CD4-positive, alpha-beta T cell (primary cell): Measurements from ENCODE around the gene ANXA3. TPM values are rescaled to one million over a fixed set of nuclear protein-coding genes. Genes with fewer than 3 reads are reported as not detected.

Experiments used
- ATAC-seq: fragments of 200-7000 bp; cut with Tn5 transposase; one replicate; pipeline ENCODE4 v1.10.0; 2022; ENCODE audit warnings: mild to moderate bottlenecking; ENCODE audit not compliant: poor library complexity
- CTCF ChIA-PET: fragments of 350-600 bp; sonication (Branson Sonifier 250); formaldehyde crosslinking; loops from one replicate; lab custom pipeline; 2021; ENCODE audit warnings: antibody characterized with exemption, inconsistent platforms; lab: Charles Lee
- POLR2A ChIA-PET: fragments of 350-600 bp; sonication (Branson Sonifier 250); formaldehyde crosslinking; loops from one replicate; lab custom pipeline; 2021; ENCODE audit warnings: antibody characterized with exemption, inconsistent platforms; lab: Charles Lee
- DNase-seq, 14 experiments: peaks; one replicate each; pipeline ENCODE4 v3.0.0-alpha.2; 2013 to 2020; ENCODE audit warnings: mixed read lengths in 2 of 14
- H3K27ac ChIP-seq, 2 donors: one replicate each; pipeline versions ENCODE4 v1.5.1 to v1.7.0; 2013; ENCODE audit warnings: low read length in 2 of 2, low read depth in 1 of 2, mild to moderate bottlenecking in 1 of 2
- H3K27me3 ChIP-seq, 2 experiments: 1 replicate in 1 of 2; 2 replicates in 1 of 2; pipeline versions ENCODE4 v1.6.1 to v1.7.0; 2013; ENCODE audit warnings: low read length in 2 of 2, control low read depth in 1 of 2, mild to moderate bottlenecking in 1 of 2, moderate library complexity in 1 of 2; ENCODE audit not compliant: insufficient read depth in 2 of 2, control insufficient read depth in 1 of 2
- H3K36me3 ChIP-seq: one replicate; pipeline ENCODE4 v1.6.1; 2013; ENCODE audit warnings: low read length, control low read depth; ENCODE audit not compliant: insufficient read depth
- H3K4me1 ChIP-seq: one replicate; pipeline ENCODE4 v1.6.1; 2013; ENCODE audit warnings: low read length, control low read depth; ENCODE audit not compliant: insufficient read depth
- H3K4me3 ChIP-seq: one replicate; pipeline ENCODE4 v1.5.1; 2013; ENCODE audit warnings: mild to moderate bottlenecking, low read length, moderate library complexity
- H3K9me3 ChIP-seq, 2 experiments: 1 replicate in 1 of 2; 2 replicates in 1 of 2; pipeline versions ENCODE4 v1.6.1 to v1.7.0; 2013; ENCODE audit warnings: low read length in 2 of 2, mild to moderate bottlenecking in 2 of 2, control low read depth in 1 of 2, moderate library complexity in 1 of 2; ENCODE audit not compliant: control insufficient read depth in 1 of 2, insufficient read depth in 1 of 2
- H3K27ac Mint-ChIP-seq: one replicate; pipeline ENCODE4 v1.8.0; 2020; ENCODE audit warnings: mixed read lengths
- H3K27me3 Mint-ChIP-seq: one replicate; pipeline ENCODE4 v1.8.0; 2021; ENCODE audit warnings: mixed read lengths
- H3K36me3 Mint-ChIP-seq: one replicate; pipeline ENCODE4 v1.8.0; 2021; ENCODE audit warnings: low read depth, mixed read lengths
- H3K4me1 Mint-ChIP-seq: one replicate; pipeline ENCODE4 v1.8.0; 2021; ENCODE audit warnings: low read depth, mixed read lengths
- H3K4me3 Mint-ChIP-seq: one replicate; pipeline ENCODE4 v1.8.0; 2020; ENCODE audit warnings: mild to moderate bottlenecking, mixed read lengths
- H3K9me3 Mint-ChIP-seq: one replicate; pipeline ENCODE4 v1.8.0; 2020; ENCODE audit warnings: mixed read lengths
- CTCF ChIP-seq: fragments of 200-600 bp; IDR thresholded peaks from one replicate; pipeline ENCODE4 v1.8.0; 2022; ENCODE audit warnings: antibody characterized with exemption, mild to moderate bottlenecking
- intact Hi-C, 2 experiments: fragments of 100-400 bp; cut with DNase I in 1 of 2; cut with micrococcal nuclease in 1 of 2; formaldehyde crosslinking; loops; one replicate each; pipeline versions ENCODE4 v1.15.1 to v1.9.0; 2023 to 2025; cut with DNase I, micrococcal nuclease
- total RNA-seq, 174 experiments: library from RNA in 2 of 174; stranded (reverse) in 2 of 174; gene quantifications; one replicate each; pipeline ENCODE4 v1.2.3 and lab custom pipeline; 2021 to 2026

ANXA3 gene
- total RNA-seq, 2 experiments from 2014 or later: not detected

- peaks cover 5% of the 10 kb centered on the region for H3K4me1 ChIP-seq
Measured at GRCh38 chr4:78652282-78652876, 100.8 kb downstream of the ANXA3 start.

GRCh38 chr4:78653655-78654054 lies 102.1 kb downstream of the ANXA3 start:
- H3K27me3 ChIP-seq: no peaks in the 10 kb centered on the region
- no peak for DNase-seq
- ChIA-PET CTCF (interaction anchor here (2.2 kb wide), 1 partner anchor 9 kb away, joined by 10 read pairs; no protein-coding TSS in a partner anchor), POLR2A (no interaction called here)
- Mint-ChIP-seq H3K4me3 (no peak overlapping the region), H3K4me1 (peaks cover 24% of the 10 kb centered on the region), H3K27ac (no peak overlapping the region), H3K27me3 (no peaks in the 10 kb centered on the region), H3K9me3 (no peaks in the 10 kb centered on the region), H3K36me3 (no peaks in the 10 kb centered on the region)
- H3K36me3 ChIP-seq: no peaks in the 10 kb centered on the region
- H3K27ac ChIP-seq: no peak overlapping the region
- no peak for TF ChIP-seq CTCF
- H3K4me3 ChIP-seq: no peak overlapping the region
- ATAC-seq: no peak
- H3K9me3 ChIP-seq: no peaks in the 10 kb centered on the region
- intact Hi-C loops: no loop called here
- H3K4me1 ChIP-seq: peaks cover 16% of the 10 kb centered on the region

More at GRCh38 chr4:78652282-78652876, 100.8 kb downstream of the ANXA3 start:
- Mint-ChIP-seq H3K27me3 (no peaks in the 10 kb centered on the region), H3K4me3 (no peak overlapping the region), H3K36me3 (no peaks in the 10 kb centered on the region), H3K9me3 (no peaks in the 10 kb centered on the region), H3K27ac (no peak overlapping the region), H3K4me1 (peaks cover 12% of the 10 kb centered on the region)
- no peak overlapping the region for H3K27ac ChIP-seq
- no peak overlapping the region for H3K4me3 ChIP-seq
- no peaks in the 10 kb centered on the region for H3K27me3 ChIP-seq
- no peaks in the 10 kb centered on the region for H3K9me3 ChIP-seq
- DNase-seq (no peak), ATAC-seq (no peak)
- no peak for TF ChIP-seq CTCF
- intact Hi-C loops: no loop called here
- no peaks in the 10 kb centered on the region for H3K36me3 ChIP-seq
- ChIA-PET POLR2A (interaction anchor here (1.2 kb wide), 1 partner anchor 15 kb away, joined by 4 read pairs; no protein-coding TSS in a partner anchor), CTCF (no interaction called here)

- H3K27ac Mint-ChIP-seq: no peak overlapping the region
- H3K4me3 ChIP-seq: no peak overlapping the region
- H3K4me1 Mint-ChIP-seq: peaks cover 36% of the 10 kb centered on the region
- no peak overlapping the region for H3K27ac ChIP-seq
- no peak for TF ChIP-seq CTCF
- H3K9me3 Mint-ChIP-seq: no peaks in the 10 kb centered on the region
- no peaks in the 10 kb centered on the region for H3K36me3 ChIP-seq
- intact Hi-C loops: no loop called here
- ChIA-PET CTCF (interaction anchor here (1.2 to 2.2 kb wide), 2 partner anchors 10 to 115 kb away, joined by 4 to 10 read pairs; no protein-coding TSS in a partner anchor), POLR2A (no interaction called here)
- H3K36me3 Mint-ChIP-seq: no peaks in the 10 kb centered on the region
- H3K9me3 ChIP-seq: no peaks in the 10 kb centered on the region
- H3K4me3 Mint-ChIP-seq: no peak overlapping the region
- H3K4me1 ChIP-seq: peaks cover 16% of the 10 kb centered on the region
- DNase-seq (no peak), ATAC-seq (no peak)
- no peaks in the 10 kb centered on the region for H3K27me3 Mint-ChIP-seq
- H3K27me3 ChIP-seq: no peaks in the 10 kb centered on the region
Measured at GRCh38 chr4:78654807-78655206, 103.2 kb downstream of the ANXA3 start.
